ENCODE results near the gene RBM15.

- TF ChIP-seq CTCF (IDR thresholded peaks at IDR 0.05; ENCODE audit: borderline replicate concordance, extremely low read depth, low read length, poor library complexity, severe bottlenecking) (no peak), EZH2 (IDR thresholded peaks at IDR 0.05; ENCODE audit: borderline replicate concordance, low read depth, low read length, severe bottlenecking) (no peak)
These were observed 33.2 kb upstream of the RBM15 start for GRCh38 chr1:110305900-110306420.

Data from DND-41 (cell line).